ENCODE measurements around the gene ADAM17. TPM values are rescaled to one million over a fixed set of nuclear protein-coding genes. Genes with fewer than 3 reads are reported as not detected.

ADAM17 gene
- total RNA-seq, 1 donor from 2014 or later: 91.1 TPM

DNA sequence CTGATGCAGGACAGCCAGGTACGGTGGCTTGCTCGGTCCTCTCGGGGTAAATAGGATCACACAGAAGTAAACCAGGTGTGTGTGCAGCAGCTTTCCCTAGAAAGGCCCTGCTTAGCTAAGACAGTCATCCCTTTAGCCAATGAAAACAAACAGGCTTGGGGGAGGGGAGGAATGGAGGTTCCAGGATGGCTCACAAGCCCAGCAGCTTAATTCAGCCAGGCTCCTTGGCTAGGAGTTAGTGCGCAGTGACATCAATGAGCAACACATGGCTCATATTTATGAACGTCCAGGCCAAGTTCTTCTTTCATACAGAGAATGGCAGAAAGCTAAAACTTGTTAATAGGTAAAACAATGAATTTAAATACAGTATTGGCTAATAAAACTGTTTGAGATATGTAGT lies 71.1 kb downstream of the ADAM17 start:
- no peaks in the 10 kb centered on the region for H3K27me3 ChIP-seq (ENCODE audit: control insufficient read depth, insufficient read depth, low read length)
- H3K4me3 ChIP-seq (ENCODE audit: low read depth, low read length): no peak overlapping the region
- no peak for DNase-seq (ENCODE audit: low read depth)
- H3K36me3 ChIP-seq (ENCODE audit: control insufficient read depth, insufficient read depth, low read length): peaks cover 33% of the 10 kb centered on the region
- TF ChIP-seq, protein P1, sequence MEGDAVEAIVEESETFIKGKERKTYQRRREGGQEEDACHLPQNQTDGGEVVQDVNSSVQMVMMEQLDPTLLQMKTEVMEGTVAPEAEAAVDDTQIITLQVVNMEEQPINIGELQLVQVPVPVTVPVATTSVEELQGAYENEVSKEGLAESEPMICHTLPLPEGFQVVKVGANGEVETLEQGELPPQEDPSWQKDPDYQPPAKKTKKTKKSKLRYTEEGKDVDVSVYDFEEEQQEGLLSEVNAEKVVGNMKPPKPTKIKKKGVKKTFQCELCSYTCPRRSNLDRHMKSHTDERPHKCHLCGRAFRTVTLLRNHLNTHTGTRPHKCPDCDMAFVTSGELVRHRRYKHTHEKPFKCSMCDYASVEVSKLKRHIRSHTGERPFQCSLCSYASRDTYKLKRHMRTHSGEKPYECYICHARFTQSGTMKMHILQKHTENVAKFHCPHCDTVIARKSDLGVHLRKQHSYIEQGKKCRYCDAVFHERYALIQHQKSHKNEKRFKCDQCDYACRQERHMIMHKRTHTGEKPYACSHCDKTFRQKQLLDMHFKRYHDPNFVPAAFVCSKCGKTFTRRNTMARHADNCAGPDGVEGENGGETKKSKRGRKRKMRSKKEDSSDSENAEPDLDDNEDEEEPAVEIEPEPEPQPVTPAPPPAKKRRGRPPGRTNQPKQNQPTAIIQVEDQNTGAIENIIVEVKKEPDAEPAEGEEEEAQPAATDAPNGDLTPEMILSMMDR (IDR thresholded peaks at IDR 0.05; ENCODE audit: insufficient read depth, low read length, severe bottlenecking): no peak
- FAIRE-seq: no peak

- Histone ChIP-seq H3K27me3 (ENCODE audit: control insufficient read depth, insufficient read depth, low read length) (no peaks in the 10 kb centered on the region), H3K4me3 (ENCODE audit: low read depth, low read length) (no peak overlapping the region), H3K36me3 (ENCODE audit: control insufficient read depth, insufficient read depth, low read length) (peaks cover 31% of the 10 kb centered on the region)
- FAIRE-seq (no peak), DNase-seq (ENCODE audit: low read depth) (peak; percentile 29)
- TF ChIP-seq, protein P1 (IDR thresholded peaks at IDR 0.05; ENCODE audit: insufficient read depth, low read length, severe bottlenecking): no peak
Observed at GRCh38 chr2:9483107-9483506, 72.5 kb downstream of the ADAM17 start.

GRCh38 chr2:9480157-9480556 lies 75.5 kb downstream of the ADAM17 start:
- TF ChIP-seq, protein P1 (IDR thresholded peaks at IDR 0.05; ENCODE audit: insufficient read depth, low read length, severe bottlenecking): no peak
- FAIRE-seq: no peak
- Histone ChIP-seq H3K4me3 (ENCODE audit: low read depth, low read length) (no peak overlapping the region), H3K36me3 (ENCODE audit: control insufficient read depth, insufficient read depth, low read length) (peaks cover 19% of the 10 kb centered on the region), H3K27me3 (ENCODE audit: control insufficient read depth, insufficient read depth, low read length) (no peaks in the 10 kb centered on the region)
- DNase-seq (ENCODE audit: low read depth): no peak

GRCh38 chr2:9478526-9478925 lies 77.1 kb downstream of the ADAM17 start:
- Histone ChIP-seq H3K27me3 (ENCODE audit: control insufficient read depth, insufficient read depth, low read length) (no peaks in the 10 kb centered on the region), H3K36me3 (ENCODE audit: control insufficient read depth, insufficient read depth, low read length) (peaks cover 7% of the 10 kb centered on the region), H3K4me3 (ENCODE audit: low read depth, low read length) (no peak overlapping the region)
- no peak for FAIRE-seq
- no peak for DNase-seq (ENCODE audit: low read depth)
- TF ChIP-seq, protein P1 (IDR thresholded peaks at IDR 0.05; ENCODE audit: insufficient read depth, low read length, severe bottlenecking): no peak

DNA sequence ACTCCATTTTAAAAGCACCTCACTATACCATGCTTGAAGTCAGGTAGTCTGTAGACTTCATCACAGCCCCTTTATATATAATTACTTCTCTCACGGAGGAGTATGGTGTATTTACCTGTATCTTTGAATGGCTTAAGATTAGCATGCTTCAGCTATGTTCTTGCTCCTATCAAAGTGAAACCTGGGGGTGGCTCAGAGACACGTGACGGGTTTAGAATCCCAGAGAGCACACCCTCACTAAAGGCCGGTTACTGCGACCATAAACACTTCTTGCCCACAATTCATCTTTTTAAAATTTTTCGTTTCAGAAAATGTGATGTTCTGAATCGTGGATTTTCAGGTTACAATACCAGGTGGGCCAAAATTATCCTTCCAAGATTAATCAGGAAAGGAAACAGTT lies 77.7 kb downstream of the ADAM17 start:
- TF ChIP-seq, protein P1 (IDR thresholded peaks at IDR 0.05; ENCODE audit: insufficient read depth, low read length, severe bottlenecking): no peak
- H3K27me3 ChIP-seq (ENCODE audit: control insufficient read depth, insufficient read depth, low read length): no peaks in the 10 kb centered on the region
- FAIRE-seq: no peak
- H3K36me3 ChIP-seq (ENCODE audit: control insufficient read depth, insufficient read depth, low read length): peaks cover 6% of the 10 kb centered on the region
- no peak overlapping the region for H3K4me3 ChIP-seq (ENCODE audit: low read depth, low read length)
- no peak for DNase-seq (ENCODE audit: low read depth)

- Histone ChIP-seq H3K27me3 (ENCODE audit: control insufficient read depth, insufficient read depth, low read length) (no peaks in the 10 kb centered on the region), H3K36me3 (ENCODE audit: control insufficient read depth, insufficient read depth, low read length) (peaks cover 3% of the 10 kb centered on the region), H3K4me3 (ENCODE audit: low read depth, low read length) (peak within 1 kb of the TSS; percentile 80)
- TF ChIP-seq, protein P1 (IDR thresholded peaks at IDR 0.05; ENCODE audit: insufficient read depth, low read length, severe bottlenecking): no peak
- DNase-seq (ENCODE audit: low read depth): peak; percentile 21
- FAIRE-seq: no peak
Observed at GRCh38 chr2:9474361-9475057, 81.1 kb downstream of the ADAM17 start, which contains the start of gene IAH1. Gene IAH1 (plus strand): TSS chr2:9474551. CDS start chr2:9474567, 16 bp downstream.

All from bronchial epithelial cell (primary cell).